GM18868 (cell line): ENCODE data around the gene C9orf57.
"Not testable (repeated sequence)": the region's sequence is repeated elsewhere in the genome, so short reads cannot be mapped to it uniquely, and the experiment has no call there.

ENCODE experiments used
- ATAC-seq: cut with Tn5 transposase; IDR thresholded peaks from one replicate; pipeline ENCODE4 v1.9.1; 2021; ENCODE audit warnings: mild to moderate bottlenecking, moderate library complexity; ENCODE audit not compliant: unreplicated experiment

Gene C9orf57

DNA sequence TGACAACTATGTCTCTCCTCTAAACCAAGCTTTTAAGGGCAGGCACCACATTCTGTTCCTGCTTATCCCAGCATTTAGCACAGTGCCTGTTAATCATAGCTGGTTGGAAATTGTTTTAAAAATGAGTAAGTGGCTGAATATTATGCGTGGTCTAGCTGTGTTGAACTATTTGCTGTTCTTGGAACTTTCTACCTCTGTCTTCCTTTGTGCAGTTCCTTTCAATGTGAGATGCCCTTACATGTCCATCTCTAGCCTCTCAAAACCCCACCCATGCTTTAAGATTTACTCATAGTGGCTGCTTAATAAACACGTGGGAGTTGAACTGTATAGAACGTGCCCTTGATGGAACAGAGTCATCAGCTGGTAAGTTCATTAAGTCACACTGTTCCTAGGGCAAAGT is 34.5 kb downstream of the C9orf57 start:
- ATAC-seq: no peak

DNA sequence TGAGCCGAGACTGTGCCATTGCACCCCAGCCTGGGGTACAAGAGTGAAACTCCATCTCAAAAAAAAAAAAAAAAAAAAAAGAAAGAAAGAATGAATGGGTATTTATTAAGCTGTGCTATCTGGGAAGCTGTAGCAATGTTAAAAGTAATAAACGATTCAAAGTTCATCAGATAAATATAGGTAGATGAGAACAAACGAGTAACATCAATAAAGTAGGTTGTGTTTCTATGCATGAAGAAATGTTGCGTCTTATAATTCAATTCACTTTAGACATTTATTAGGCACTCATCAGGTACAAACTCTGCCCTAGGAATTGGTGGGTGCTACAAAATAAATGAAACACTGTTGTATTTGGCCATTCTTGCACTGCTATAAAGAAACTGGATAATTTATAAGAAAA is 36.8 kb downstream of the C9orf57 start:
- ATAC-seq: no peak

DNA sequence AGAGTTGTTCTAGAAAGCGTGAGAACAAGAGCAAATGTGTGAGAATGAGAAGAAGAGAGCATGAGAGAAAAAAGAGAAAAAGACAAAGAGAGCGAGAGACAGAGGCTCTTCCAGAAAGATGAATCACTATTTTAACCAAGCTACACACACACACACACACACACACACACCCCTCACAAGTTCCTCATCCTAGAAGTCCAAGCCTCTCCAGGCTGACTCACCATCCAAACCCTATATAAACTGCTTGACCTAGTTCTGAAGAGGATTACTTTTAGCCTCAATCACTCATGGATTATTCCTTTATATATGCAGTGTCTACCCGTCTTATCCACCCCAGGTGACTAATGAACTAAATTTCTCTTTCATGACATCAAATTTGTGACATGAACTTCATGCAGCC is 37.6 kb downstream of the C9orf57 start:
- no peak for ATAC-seq

DNA sequence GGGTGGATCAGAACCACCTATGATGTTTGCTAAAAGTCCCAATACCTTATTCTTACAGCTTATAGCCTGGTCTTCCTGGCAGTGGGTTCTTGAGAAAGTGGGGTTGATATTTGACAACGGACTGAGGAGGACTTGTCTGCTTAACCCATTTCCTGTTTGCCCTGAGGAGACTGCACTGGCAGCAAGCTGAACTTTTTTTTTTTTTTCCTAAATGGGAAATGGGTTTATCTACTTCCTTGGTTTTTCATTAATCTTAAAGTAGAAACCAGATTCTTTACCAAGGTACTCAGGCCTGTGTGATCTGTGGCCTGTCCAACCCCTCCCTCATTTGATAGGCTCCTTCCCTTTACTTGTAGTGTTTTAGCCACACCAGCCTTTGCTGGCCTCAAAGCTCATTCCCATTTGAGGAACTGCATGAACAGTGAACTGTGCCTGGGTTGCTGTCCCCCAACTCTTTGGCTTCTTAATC is 47.1 kb downstream of the C9orf57 start:
- no peak for ATAC-seq

DNA sequence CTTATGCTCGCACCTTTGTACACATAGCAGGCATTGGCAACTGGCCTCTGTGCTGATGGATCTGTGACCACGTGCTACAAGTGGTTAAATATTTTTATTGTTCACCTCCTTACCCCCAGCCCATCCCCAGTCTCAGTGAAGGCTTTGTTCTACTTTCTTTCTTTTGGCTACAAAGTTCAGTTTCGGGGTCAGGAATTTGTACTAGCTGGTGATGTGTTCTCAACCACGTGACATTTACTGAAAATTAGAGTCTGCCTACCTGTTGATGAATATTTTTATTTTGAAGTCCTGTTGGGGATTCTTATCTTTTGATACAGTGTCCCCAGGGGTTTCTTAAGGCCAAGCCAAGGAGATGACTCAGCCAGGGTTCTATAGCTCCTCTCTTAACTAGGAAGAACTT is 47.8 kb downstream of the C9orf57 start:
- no peak for ATAC-seq

DNA sequence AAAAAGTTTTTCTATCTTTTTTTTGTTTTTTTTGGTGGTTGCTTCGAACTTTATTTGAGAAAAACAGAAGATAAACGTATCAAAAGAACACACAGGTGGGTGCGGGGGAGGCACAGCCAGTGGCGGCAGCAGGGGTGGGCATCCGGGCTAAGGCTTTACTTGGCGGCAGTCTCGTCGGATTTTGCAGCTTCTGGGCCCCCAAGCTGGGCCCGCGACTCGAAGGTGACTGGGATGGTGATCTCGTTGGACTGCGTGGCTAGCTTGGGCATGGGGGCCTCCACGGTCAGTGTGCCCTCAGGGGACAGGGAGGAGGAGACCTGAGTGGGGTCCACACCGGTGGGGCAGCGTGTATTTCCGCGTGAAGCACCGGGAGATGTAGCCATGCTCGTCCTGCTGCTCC is 52.7 kb downstream of the C9orf57 start:
- ATAC-seq: not testable (repeated sequence)

DNA sequence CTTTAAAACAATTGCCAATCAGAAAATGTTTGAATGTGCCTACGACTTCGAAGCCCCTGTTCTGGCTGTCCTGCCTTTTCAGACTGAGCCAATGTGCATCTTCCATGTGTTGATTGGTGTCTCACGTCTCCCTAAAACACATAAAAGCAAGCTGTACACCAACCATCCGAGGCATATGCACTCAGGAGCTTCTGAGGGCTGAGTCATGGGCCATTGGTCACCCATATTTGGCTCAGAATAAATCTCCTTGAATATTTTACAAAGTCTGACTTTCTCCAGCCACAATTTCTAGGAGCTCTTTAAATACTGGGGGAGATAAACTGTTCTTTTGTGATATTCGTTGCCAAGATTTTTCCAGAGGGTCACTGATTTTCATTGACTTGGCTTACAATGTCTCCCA is 53.9 kb downstream of the C9orf57 start:
- ATAC-seq: no peak

DNA sequence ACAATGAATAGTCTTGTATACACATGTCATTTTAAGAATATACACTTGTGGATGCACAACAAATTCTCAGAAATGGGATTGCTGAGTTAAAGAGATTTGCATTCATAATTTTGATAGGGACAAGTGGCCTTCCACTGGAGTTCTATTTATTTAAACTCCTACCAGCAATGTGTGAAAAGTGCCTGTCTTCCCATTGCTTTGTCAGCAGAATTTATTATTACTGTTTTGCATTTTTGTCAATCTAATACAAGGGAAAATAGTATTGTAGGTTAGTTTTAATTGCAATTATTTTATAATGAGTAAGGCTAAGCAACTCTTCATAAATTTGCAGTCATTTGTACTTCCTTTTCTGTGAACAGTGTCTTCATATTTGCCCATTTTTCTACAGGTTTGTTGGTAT is 55.0 kb downstream of the C9orf57 start:
- no peak for ATAC-seq
